Loucy (cell line): ENCODE measurements around the gene DENND4C.

Experiments
- EZH2phosphoT487 ChIP-seq: fragments of 200-600 bp; IDR thresholded peaks from 2 replicates; pipeline ENCODE4 v1.6.1; 2018; ENCODE audit warnings: antibody characterized with exemption, mild to moderate bottlenecking, moderate library complexity, borderline replicate concordance
- TF ChIP-seq, protein P1 (sequence below): fragments of 200-600 bp; sonication (generic); conservative IDR thresholded peaks from 2 replicates; pipeline ENCODE4 v1.5.1; 2014; ENCODE audit warnings: mild to moderate bottlenecking, antibody characterized with exemption, low read length

DNA sequence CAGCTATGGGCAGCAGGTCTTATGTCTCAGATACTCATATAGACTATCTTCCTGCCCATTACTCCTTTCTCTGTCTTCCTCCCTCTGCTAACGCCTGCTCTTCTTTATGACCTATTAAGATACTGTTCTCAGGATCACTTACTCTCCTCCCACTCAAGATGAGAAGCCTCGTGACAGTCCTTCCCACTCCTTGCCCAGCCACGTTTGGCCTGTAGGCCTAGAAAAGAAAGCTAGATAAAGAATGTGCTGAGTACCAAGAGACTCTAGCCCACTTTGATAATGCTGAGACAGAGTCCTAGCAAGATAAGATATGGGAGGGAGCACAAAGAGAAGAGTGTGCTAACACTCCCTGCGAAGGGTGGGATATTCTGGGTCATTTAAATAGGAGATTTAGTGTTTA is 6.8 kb upstream of the DENND4C start:
- TF ChIP-seq, protein P1, sequence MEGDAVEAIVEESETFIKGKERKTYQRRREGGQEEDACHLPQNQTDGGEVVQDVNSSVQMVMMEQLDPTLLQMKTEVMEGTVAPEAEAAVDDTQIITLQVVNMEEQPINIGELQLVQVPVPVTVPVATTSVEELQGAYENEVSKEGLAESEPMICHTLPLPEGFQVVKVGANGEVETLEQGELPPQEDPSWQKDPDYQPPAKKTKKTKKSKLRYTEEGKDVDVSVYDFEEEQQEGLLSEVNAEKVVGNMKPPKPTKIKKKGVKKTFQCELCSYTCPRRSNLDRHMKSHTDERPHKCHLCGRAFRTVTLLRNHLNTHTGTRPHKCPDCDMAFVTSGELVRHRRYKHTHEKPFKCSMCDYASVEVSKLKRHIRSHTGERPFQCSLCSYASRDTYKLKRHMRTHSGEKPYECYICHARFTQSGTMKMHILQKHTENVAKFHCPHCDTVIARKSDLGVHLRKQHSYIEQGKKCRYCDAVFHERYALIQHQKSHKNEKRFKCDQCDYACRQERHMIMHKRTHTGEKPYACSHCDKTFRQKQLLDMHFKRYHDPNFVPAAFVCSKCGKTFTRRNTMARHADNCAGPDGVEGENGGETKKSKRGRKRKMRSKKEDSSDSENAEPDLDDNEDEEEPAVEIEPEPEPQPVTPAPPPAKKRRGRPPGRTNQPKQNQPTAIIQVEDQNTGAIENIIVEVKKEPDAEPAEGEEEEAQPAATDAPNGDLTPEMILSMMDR, result no peak
- no peak for TF ChIP-seq EZH2phosphoT487
